Activated CD4-positive, alpha-beta T cell treated with anti-CD3 and anti-CD28 coated beads, Interleukin-2, Interleukin-4, amounts not matched to agents 100 ng/mL and 50 ng/mL, durations not matched to agents 16 hours and 8 hours (primary cell): ENCODE results near the gene TMEM240.
"Not testable (repeated sequence)": the region's sequence is repeated elsewhere in the genome, so short reads cannot be mapped to it uniquely, and the experiment has no call there.

Source experiments
- DNase-seq: peaks from one replicate; pipeline ENCODE4 v3.0.0-alpha.2; 2020; ENCODE audit warnings: low spot score

TMEM240 gene

DNA sequence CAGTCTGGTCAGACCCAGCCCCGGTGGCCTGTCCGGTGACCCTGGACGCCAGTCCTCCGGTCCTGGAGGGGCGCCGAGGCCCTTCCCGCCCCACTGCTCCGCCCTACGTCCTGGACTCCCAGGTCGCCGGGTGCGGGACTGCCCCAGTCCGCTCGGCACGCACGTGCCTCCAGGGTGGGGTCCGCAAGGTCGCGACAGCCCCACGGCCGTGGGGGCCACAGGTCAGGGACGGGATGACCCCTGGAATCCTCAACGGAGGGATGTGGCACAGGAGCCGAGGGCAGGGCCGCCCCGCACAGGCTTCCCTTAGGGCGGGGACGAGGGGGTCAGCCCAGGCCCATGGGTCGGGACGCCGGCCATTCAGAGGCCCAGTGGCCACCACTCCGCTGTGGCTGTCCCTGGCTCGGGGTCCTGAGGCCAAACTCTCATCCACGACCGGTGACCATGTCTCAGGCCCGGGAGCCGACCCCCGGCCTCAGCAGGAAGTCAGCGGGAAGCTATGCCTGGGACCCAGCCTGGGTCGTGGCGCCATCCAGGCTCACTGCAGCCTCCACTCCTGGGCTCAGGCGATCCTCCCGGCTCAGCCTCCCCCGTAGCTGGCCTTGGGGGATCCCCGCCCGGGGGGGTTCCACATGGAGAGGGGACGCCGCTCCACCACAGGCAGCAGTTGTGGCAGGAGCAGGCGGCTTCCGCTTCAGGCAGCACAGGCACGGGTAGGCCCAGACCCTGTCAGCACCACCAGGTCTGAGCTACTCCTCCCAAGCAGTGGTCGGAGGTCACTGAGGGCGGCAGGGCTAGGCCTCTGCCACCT lies 599 bp upstream of the TMEM240 start:
- DNase-seq: no peak

DNA sequence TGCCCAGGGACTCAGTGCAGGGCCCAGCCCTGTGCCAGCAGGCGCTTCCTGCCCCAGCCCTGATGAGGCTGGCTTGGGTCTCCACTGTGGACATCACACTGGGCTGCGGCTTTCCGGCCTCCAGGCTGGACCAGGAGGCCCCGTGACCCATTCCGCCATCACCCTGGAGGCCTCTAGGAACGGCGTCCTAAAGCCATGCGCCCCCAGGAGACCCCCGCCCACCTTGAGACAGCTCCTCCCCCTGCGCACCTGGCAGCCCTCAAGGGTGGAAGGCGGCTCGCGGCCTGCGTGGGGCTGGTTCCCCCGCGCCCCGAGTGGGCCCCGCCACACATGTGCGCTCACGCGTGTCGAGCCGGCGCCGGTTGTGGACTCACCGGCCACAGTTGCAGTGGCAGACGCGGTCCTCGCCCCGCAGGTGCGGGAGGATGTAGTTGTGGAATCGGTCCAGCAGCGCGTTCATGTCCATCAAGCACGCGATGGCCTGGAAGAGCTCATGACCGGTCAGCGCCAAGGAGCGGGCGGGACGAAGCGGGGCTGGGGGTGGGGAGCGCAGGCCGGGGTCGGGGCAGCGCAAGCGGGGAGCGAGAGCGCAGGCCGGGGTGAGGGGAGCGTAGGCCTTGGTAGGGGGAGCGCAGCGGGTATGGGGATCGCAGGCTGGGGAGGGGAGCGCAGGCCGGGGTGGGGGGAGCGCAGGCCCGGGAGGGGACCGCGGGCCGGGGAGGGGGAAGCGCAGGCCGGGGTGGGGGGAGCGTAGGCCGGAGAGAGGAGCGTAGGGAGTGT lies 924 bp downstream of the TMEM240 start:
- no peak for DNase-seq

DNA sequence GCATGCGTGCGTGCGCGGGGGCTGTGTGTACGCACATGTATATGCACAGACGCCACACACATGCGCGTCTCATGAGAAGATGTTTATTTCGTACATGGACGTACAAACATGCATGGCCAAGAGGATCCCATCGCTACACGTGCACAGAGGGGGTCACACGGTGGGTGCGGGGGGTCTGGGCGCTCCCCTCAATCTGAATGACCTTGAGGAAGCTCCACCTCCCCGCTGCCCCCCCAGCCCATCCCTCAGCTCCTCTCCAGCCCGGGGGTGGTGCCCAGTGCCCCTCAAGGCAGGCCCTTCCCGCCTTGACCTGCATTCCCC lies 1.5 kb downstream of the TMEM240 start:
- no peak for DNase-seq

DNA sequence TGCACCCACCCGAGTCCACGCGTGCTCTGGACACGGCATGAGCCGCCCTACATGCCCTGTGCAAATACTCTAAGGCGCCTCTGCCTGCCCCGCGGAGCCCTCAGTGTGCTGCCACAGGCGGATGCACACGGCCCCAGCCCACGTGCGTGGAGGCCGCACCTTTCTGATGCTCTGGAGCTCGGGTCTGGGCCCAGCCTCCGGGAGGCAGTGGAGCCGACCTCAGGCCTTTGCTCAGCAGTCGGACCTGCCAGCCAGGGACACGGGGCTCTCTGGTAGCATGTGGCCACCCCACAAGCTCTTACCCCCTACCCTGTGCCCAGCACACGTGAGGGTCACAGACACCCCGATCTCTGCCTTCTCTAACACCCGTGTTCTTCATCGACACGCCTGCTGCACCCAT lies 2.1 kb downstream of the TMEM240 start:
- no peak for DNase-seq

DNA sequence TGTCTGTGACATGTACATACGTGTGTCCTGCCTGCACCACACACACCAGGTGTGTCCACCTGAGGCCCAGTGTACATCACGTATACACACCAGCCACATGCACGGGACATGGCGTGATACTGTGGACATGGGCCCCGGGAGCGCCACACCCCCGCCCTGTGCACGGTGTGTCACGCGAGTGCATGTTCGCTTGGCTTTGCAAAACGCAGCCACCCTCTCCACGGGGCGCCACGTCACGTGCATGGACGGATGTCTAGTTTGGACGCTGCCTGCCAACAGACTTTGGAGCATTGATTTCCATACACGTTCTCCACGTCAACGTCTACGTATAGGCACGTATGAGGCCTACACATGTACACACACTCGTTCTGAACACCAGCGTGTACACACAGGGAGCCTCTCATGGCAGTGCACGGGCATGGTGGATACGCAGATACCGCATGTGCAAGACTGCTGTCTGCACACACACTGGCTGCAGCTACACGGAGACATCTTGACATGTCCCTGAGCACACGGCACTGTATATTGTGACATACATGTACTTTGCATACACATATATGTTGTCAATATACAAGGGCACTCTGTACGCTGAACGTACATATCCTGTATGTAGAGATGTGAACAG lies 2.7 kb downstream of the TMEM240 start:
- DNase-seq: no peak

DNA sequence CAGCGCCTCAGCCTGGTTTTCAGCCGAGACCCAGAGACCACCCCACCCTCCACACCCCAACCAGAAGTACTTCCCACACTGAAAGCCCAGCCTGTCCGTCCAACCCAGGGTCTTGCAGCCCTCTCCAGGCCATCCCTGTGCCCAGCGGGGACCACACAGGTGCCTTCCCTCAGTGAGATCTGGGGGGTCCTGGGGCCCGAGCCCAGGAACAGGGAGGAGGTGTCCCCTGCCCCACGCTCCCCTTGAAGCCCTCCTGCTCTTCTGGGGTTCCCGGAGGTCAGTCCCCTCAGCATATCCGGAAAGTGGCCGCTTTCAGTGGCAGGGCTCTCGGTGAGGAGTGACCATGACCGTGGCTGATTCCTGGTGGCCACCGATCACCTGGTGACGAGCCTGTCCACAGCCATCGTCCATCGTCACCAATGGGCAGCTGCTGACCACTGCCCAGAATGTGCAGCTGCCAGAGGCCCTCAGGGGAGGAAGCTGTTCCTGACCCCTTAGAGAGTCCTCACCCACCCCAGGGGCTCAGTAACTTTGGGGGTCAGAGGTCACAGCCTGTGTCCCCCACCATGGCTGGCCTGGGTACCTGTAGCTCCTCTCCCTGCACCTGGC lies 3.4 kb downstream of the TMEM240 start:
- no peak for DNase-seq

DNA sequence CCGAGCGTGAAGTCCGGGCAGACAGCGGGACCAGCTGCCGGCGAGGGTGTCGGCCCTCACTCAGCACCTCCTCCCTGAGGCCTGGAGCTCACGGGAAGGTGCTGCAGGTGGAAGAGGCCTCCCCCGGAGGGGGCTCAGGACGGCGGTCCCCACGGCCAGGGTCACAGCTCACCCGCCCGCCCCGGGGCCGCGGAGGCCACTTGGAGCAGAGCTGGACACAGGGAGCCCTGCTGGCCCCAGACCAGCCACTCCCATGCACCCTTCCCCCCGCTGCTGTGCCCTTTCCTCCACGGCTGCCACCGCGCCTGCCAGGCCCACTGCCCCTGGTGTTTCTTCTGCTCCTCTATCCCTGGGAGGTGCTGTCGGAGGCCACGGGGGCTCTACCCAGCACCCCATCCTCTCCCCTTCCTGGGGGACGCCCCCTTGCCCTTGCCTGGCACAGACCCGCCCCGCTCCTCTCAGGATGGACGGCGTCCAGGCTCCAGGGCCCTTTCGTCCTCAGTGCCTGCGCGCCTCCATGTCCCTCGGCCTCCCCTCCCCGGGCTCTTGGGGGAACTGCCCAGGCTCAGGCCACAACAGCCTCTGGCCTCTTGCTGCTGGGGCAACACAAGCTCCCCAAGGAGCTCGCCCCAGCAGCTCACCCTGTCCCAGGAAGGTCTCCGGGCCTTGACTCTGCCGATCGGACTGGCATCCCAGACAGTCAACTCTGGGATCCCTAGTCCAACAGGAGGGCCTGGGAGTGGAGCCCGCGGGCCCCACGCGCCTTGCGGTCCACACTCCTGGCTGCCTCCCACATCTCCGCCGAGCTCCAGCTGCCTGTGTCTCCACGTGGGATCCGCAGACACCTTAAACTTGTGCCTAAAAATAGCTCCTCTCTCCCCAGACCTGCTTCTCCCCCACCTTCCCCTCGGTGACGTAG lies 4.1 kb downstream of the TMEM240 start:
- DNase-seq: no peak

DNA sequence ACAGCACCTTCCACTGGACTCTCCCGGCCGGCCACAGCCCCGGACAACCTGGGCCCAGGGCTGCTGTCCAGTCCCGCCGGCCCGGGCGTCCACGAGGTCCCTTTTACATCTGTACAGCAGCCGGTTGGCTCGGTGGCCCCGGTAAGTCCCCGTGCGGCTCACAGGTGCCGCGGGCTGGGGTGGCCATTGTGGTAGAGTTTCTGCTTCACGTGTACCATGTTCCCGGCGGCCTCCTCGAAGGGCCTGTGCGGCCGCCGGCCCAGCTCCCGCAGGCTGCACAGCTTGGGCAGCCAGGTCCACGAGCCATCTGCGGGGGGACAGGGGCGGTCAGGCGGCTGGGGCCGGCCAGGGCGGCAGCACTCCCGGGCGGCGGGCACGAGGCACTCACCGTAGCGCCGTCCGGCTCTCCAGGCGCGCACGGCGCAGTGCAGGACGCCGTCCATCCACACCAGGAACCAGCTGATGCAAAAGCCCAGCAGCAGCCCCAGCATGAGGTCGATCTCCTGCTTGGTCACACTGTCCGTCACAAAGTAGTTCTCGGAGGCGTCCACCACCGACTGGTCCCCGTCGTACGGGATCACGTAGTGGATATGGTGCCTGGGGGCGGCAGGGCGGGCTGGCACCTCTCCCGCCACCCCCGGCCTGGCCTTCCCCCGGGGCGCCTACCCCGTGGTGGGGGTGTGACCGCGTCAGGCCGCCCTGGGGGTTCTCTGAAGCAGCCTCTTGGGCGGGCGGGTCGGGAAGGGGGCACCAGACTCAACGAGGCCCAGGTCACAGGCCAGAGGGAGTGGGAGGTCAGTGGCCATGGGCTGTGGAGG lies 5.0 kb downstream of the TMEM240 start:
- no peak for DNase-seq

DNA sequence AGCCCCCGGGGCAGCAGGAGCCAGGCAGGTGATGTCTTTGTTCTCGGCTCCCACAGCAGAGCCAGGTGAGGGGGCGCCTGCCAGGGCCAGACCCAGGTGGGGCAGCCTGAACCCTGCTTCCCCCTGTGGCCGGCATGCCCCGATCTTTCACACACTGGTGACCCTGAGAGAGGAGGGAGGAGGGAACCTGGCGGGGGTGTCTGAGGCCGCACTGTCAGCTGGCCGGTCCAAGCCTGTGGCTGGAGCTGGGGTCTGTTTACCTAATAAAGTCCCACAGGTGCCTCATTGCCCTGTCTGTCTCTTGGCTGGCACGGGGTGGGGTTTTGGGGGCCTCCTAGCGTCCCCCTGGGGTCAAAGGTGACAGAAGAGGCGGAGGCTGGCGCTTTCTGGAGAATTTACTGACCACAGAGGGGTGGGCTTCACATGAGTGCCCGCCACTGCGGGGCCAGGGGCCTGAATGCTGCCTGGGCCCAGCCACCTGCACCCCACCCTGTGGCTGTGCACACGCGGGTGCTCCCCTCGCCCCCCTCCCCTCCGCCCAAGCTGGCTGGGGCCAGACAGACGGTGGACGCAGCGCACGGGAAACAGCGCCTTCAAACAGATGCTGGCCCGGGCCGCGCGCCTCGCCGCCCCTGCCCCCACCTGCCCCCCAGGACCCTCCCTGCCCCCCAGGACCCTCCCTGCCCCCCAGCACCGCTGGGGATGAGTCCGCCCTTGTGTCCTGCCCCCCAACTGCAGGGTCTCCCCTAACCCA lies 5.8 kb downstream of the TMEM240 start:
- DNase-seq: no peak

DNA sequence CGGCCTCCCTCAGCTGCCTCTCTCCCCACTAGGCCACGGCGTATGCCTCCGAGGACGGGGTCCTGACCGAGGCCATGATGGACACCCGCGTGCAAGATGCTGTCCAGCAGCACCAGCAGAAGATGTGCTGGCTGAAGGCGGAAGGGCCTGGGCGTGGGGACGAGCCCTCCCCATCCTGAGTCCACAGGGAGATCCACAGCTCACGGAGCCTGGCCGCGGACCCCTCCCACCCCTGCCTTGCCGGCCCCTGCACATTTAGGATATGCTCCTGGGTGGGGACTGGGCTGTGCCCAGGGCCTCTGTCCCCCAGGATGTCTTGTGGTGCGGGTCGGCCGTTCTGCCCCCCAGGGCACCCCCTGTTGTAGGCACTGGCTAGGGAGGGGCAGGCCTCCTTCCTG lies 6.5 kb downstream of the TMEM240 start:
- DNase-seq: not testable (repeated sequence)

DNA sequence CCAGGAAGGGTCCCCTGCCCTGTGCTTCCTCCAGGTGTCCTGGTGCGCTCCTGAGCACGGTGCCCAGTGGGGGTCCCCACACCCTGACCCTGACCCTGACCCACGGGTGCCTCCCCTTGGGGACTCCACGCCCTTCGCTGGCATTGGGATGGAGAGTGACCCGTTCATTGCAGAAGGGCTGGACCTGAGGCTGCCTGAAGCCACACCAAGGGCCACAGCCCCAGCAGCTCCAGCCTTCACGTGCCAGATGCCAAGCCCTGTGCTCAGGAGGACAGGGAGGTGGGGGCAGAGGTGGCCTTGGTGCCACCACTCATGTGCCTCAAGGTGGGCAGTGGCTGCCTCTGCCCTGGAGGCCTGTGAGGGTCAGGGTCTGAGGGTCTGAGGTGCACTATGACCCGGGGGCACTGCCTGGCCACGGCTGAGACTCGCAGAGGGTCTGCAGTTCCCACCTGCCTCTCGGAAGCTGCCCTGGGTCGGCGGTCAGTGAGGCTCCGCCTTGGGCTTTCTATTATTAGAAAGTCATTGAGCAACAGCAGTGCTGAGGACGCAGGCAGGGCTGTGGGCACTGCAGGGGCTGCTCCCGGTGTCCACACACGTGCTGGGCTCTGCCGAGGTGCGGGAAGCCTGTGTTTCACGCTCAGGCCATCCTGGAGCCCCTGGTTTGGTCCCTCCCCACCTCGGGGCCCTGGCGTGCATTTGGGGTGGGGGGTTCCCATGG lies 7.1 kb downstream of the TMEM240 start:
- not testable (repeated sequence) for DNase-seq

DNA sequence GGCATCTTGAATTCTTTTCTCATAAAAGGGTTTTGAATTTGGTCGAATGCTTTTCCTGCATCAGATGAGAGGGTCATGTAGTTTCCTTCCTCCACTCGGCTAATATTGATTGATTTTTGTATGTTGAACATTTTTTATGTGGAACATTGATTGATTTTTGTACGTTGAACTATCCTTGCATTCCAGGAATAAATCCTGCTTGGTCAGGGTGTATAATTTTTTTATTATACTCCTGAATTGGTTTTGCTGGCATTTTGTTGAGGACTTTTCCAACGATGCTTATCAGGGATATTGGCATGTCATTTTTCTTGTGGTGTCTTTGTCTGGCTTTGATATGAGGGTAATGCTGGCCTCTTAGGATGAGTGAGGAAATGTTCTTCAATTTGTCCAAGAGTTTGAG lies 8.5 kb downstream of the TMEM240 start:
- no peak for DNase-seq

DNA sequence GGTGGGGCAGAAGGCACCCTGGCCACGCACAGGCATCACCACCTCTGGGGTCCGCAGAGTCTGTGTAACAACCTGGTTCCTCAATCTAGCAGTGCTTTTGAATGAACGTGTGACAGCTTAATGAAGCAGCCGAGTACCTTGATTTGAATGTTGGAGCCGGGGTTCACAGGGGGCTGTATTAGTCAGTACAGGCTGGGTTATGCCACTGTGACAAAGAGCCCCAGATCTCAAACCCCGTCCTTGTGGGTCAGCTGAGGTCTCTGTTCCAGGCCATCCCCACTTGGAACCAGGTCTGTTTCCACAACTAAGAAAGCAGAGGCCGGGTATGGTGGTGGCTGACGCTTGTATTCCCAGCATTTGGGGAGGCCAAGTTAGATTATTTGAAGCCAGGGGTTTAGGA lies 10.5 kb downstream of the TMEM240 start:
- no peak for DNase-seq

DNA sequence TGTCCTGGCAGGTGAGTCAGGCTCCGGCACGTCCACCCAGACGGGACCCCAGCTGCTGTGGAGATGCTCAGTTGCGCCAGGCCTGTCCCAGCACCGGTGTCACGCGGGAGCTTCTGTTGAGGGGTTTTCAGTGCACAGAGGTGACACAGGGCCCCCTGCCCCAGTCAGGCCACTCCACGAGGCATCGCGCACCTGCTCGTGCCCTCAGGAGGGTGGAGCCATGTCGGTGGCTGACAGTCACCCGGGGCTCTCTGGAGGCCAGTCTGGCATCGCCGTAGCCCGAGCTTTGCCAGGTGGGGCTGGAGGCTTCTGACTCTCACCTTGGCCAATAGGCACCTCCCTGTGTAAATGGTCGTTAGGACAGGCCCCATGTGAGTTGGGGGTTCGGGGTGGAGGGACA lies 11.1 kb downstream of the TMEM240 start:
- DNase-seq: no peak

DNA sequence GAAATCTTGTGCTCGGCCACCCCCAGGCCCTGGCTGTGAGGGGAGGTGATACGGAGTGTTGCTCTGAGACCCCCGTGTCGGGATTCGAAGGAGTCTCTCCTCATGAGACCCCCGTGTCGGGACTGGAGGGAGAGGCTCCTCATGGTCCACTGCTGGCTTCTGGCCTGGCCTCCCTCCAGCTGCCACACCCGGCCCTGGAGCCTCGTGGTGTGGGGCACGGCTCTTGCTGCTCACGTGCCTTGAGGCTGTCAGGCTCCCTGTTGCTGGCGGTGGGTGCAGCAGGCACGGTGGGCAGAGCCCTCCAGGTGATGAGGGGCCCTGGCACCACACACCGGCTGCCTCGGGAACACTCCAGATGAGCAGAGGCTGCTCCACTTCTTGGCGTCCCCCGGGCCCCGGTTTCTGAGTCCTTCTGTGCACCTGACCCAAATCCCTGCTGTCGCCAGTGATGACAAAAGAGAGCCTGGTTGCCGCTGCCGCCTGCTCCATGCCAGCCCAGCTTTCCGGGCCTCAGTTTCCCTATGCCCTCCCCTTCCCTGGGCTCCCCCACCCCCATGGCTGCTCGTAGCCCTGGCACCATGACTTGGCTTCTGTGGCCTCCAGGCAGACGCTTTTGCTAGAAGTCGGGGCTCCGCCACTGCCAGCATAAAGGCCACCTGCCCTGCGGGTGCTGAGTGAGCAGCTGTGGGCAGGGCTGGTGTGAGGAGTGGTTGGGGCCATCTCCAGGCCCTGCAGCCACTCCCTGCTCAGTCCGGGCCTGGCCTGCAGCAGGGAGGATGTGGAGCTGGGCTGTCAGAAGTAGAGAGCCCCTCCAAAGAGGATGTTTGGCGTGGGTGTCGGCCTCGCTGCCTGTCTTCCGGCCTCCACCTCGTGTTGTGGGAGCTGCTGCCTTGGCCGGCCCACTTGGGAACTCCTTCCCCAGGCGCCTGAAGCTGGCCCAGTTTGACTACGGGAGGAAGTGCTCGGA lies 11.8 kb downstream of the TMEM240 start:
- DNase-seq: no peak

DNA sequence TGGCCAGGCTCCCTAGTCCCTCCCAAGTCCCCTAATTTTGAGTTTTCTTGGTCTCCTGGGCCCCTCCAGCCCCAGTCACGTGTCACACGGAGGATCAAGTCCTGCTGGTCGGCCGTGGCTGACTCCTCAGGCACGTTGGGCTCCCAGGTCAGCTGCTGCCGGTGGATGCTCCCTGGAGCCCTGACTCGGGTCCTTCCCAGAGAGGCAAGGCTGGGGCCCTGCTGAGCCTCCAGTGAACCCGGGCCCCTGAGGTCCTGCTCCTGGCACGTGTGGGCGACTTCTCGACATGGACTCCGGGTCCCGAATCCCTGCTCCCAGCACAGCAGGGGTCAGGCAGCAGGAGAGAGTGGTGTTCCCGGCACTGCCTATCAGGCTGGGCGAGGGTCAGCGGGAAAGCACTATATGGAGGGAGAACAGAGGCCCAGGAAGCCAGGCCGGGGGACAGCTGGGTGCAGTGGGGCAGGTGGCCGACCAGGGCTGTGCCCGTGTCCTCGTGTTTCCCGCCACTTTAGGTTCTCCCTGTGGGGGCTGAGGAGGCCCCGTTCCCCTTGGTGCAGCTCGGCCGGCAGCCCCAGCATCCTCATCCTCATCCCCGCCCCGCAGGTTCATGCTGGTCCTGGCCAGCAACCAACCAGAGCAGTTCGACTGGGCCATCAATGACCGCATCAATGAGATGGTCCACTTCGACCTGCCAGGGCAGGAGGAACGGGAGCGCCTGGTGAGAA lies 13.2 kb downstream of the TMEM240 start:
- DNase-seq: no peak

DNA sequence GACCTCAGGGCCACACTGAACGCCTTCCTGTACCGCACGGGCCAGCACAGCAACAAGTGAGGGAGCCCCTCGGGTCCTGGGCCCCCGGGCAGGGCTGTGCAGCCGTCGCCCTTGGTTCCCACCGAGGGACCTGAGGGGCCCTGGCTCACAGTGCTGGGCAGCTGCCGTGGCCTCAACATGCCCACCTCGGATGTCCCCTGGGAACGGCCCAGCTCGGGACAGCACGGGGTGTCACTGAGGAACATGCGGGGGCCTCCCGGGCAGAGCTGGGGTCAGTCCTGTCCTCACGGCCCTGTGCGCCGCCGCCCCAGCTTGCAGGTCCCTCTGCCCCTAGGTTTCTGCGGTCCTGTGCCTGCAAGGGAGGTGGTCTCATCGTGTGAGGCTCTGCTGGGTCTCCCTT lies 13.9 kb downstream of the TMEM240 start:
- DNase-seq: not testable (repeated sequence)
